Measurements from ENCODE around the gene RRP8.

Gene RRP8

DNA sequence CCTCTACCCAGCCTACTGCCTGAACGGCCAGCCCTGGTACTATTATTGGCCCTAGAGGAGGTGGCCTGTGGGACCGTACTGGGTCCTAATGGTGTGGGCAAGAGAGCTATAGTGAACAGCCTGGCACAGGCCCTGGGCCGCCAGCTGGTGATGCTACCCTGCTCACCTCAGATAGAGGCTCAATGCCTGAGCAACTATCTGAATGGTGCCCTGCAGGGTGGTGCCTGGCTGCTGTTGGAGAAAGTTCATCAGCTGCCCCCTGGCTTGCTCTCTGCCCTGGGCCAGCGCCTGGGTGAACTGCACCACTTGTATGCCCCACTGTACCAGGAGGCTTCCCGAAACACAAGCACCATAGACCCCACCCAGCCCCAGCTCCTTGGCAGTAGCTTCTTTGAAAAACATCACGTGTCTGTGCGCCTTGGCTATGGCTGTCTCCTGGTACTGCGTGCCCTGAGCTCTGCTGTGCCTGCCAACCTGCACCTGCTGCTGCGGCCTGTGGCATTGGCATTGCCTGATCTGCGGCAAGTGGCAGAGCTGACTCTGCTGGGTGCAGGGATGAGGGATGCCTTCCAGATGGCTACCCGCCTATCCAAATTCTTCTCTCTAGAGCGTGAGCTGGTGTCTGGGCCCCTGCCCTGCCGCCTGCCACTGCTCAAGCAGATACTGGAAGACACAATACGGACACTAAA is 57.4 kb downstream of the RRP8 start:
- Histone ChIP-seq H3K27me3 (ENCODE audit: control insufficient read depth in 1 of 2, insufficient read depth in 2 of 2, low read length in 2 of 2) (no peaks in the 10 kb centered on the region), H3K9me3 (ENCODE audit: control insufficient read depth in 1 of 2, low read length in 2 of 2) (no peaks in the 10 kb centered on the region), H3K9ac (ENCODE audit: low read depth in 1 of 2, low read length in 2 of 2) (no peak overlapping the region), H3K27ac (ENCODE audit: low read depth, low read length) (no peak overlapping the region), H3K4me3 (ENCODE audit: low read depth in 1 of 2, low read length in 2 of 2) (no peak overlapping the region), H3K36me3 (ENCODE audit: control insufficient read depth in 1 of 2, insufficient read depth in 2 of 2, low read length in 2 of 2) (peaks cover 7 to 12% of the 10 kb centered on the region in 2 donors), H3K4me1 (ENCODE audit: control insufficient read depth in 1 of 2, insufficient read depth in 2 of 2, low read length in 2 of 2) (no peaks in the 10 kb centered on the region)
